H9 (cell line): ENCODE data around the gene STAP2. TPM values are rescaled to one million over a fixed set of nuclear protein-coding genes. Genes with fewer than 3 reads are reported as not detected.

Source experiments
- DNase-seq: peaks from one replicate; pipeline ENCODE4 v3.0.0-alpha.2; 2017
- H2AFZ ChIP-seq: one replicate; pipeline ENCODE4 v1.6.1; 2013; ENCODE audit warnings: mild to moderate bottlenecking, low read length, control low read depth, moderate library complexity
- H2AK5ac ChIP-seq: 2 replicates; pipeline ENCODE4 v1.6.1; 2013; ENCODE audit warnings: low read length, control low read depth, mixed read lengths; ENCODE audit not compliant: insufficient read length
- H2BK120ac ChIP-seq: one replicate; pipeline ENCODE4 v1.6.1; 2013; ENCODE audit warnings: low read depth, mild to moderate bottlenecking, low read length, control low read depth, inconsistent platforms; ENCODE audit not compliant: poor library complexity, severe bottlenecking
- H2BK12ac ChIP-seq: 2 replicates; pipeline ENCODE4 v1.6.1; 2013; ENCODE audit warnings: low read length, control low read depth, mixed read lengths, low read depth; ENCODE audit not compliant: insufficient read length
- H2BK15ac ChIP-seq: 2 replicates; pipeline ENCODE4 v1.6.1; 2013; ENCODE audit warnings: low read depth, low read length, control low read depth
- H2BK20ac ChIP-seq: one replicate; pipeline ENCODE4 v1.6.1; 2013; ENCODE audit warnings: low read depth, mild to moderate bottlenecking, low read length, control low read depth, inconsistent platforms; ENCODE audit not compliant: poor library complexity, severe bottlenecking
- H2BK5ac ChIP-seq: 2 replicates; pipeline ENCODE4 v1.6.1; 2013; ENCODE audit warnings: low read length, control low read depth, mixed read lengths; ENCODE audit not compliant: insufficient read length
- H3K14ac ChIP-seq: 2 replicates; pipeline ENCODE4 v1.6.1; 2013; ENCODE audit warnings: low read length, control low read depth; ENCODE audit not compliant: insufficient read depth
- H3K18ac ChIP-seq: 2 replicates; pipeline ENCODE4 v1.6.1; 2013; ENCODE audit warnings: low read depth, mild to moderate bottlenecking, mixed read lengths, low read length, control low read depth; ENCODE audit not compliant: insufficient read length
- H3K23ac ChIP-seq: 2 replicates; pipeline ENCODE4 v1.6.1; 2013; ENCODE audit warnings: low read length, control low read depth, mixed read lengths, low read depth; ENCODE audit not compliant: insufficient read length
- H3K23me2 ChIP-seq: 2 replicates; pipeline ENCODE4 v1.6.1; 2013; ENCODE audit warnings: low read depth, mild to moderate bottlenecking, mixed read lengths, low read length, control low read depth; ENCODE audit not compliant: insufficient read length, poor library complexity, severe bottlenecking
- H3K27ac ChIP-seq: 2 replicates; pipeline ENCODE4 v1.5.1; 2013; ENCODE audit warnings: low read length, control low read depth, mixed read lengths, low read depth; ENCODE audit not compliant: insufficient read length
- H3K27me3 ChIP-seq: 2 replicates; pipeline ENCODE4 v1.6.1; 2013; ENCODE audit warnings: low read length, control low read depth, inconsistent platforms; ENCODE audit not compliant: insufficient read depth
- H3K4ac ChIP-seq: 2 replicates; pipeline ENCODE4 v1.6.1; 2013; ENCODE audit warnings: low read depth, mild to moderate bottlenecking, control low read depth, inconsistent platforms, low read length, moderate library complexity
- H3K4me1 ChIP-seq: 2 replicates; pipeline ENCODE4 v1.6.1; 2013; ENCODE audit warnings: low read length, control low read depth, inconsistent platforms; ENCODE audit not compliant: insufficient read depth
- H3K4me2 ChIP-seq: 2 replicates; pipeline ENCODE4 v1.6.1; 2013; ENCODE audit warnings: low read length, control low read depth, mixed read lengths; ENCODE audit not compliant: insufficient read length, insufficient read depth
- H3K56ac ChIP-seq: 2 replicates; pipeline ENCODE4 v1.6.1; 2013; ENCODE audit warnings: low read depth, mild to moderate bottlenecking, mixed read lengths, low read length, control low read depth; ENCODE audit not compliant: insufficient read length
- H3K79me1 ChIP-seq: 2 replicates; pipeline ENCODE4 v1.6.1; 2013; ENCODE audit warnings: low read depth, mild to moderate bottlenecking, moderate library complexity, low read length, control low read depth, inconsistent platforms; ENCODE audit not compliant: insufficient read depth, poor library complexity, severe bottlenecking
- H3K79me2 ChIP-seq: 2 replicates; pipeline ENCODE4 v1.6.1; 2013; ENCODE audit warnings: low read length, control low read depth, inconsistent platforms; ENCODE audit not compliant: insufficient read depth
- H3K9ac ChIP-seq: 2 replicates; pipeline ENCODE4 v1.6.1; 2013; ENCODE audit warnings: low read length, control low read depth, mixed read lengths; ENCODE audit not compliant: insufficient read length; ENCODE audit errors: extremely low read depth
- H3K9me3 ChIP-seq: one replicate; pipeline ENCODE4 v1.6.1; 2013; ENCODE audit warnings: low read depth, low read length, inconsistent platforms; ENCODE audit not compliant: control insufficient read depth
- H3T11ph ChIP-seq: one replicate; pipeline ENCODE4 v1.6.1; 2013; ENCODE audit warnings: mild to moderate bottlenecking, low read length, control low read depth, inconsistent platforms
- H4K20me1 ChIP-seq: one replicate; pipeline ENCODE4 v1.6.1; 2013; ENCODE audit not compliant: control insufficient read depth, insufficient read length, insufficient read depth
- H4K5ac ChIP-seq: 2 replicates; pipeline ENCODE4 v1.6.1; 2013; ENCODE audit warnings: low read depth, mild to moderate bottlenecking, mixed read lengths, low read length, control low read depth; ENCODE audit not compliant: insufficient read length
- H4K8ac ChIP-seq: replicated peaks from 2 replicates; pipeline ENCODE4 v1.6.1; 2013; ENCODE audit warnings: low read length, control low read depth, mixed read lengths, low read depth; ENCODE audit not compliant: insufficient read length
- H4K91ac ChIP-seq: 2 replicates; pipeline ENCODE4 v1.6.1; 2013; ENCODE audit warnings: low read depth, mild to moderate bottlenecking, moderate library complexity, mixed read lengths, low read length, control low read depth; ENCODE audit not compliant: insufficient read length
- H3K27ac Mint-ChIP-seq, 3 experiments: 2 replicates in 2 of 3; 3 replicates in 1 of 3; pipeline ENCODE4 v1.8.0; 2020 to 2021; ENCODE audit warnings: mixed read lengths in 3 of 3, mild to moderate bottlenecking in 1 of 3, moderate library complexity in 1 of 3
- H3K27me3 Mint-ChIP-seq: 2 replicates; pipeline ENCODE4 v1.8.0; 2021; ENCODE audit warnings: low read depth, mild to moderate bottlenecking, moderate library complexity, mixed read lengths
- H3K36me3 Mint-ChIP-seq, 3 experiments: 2 replicates in 2 of 3; 3 replicates in 1 of 3; pipeline ENCODE4 v1.8.0; 2020 to 2021; ENCODE audit warnings: low read depth in 3 of 3, mixed read lengths in 3 of 3; ENCODE audit not compliant: insufficient read depth in 1 of 3
- H3K4me1 Mint-ChIP-seq, 2 experiments: 2 replicates each; pipeline ENCODE4 v1.8.0; 2020; ENCODE audit warnings: mixed read lengths in 2 of 2
- H3K4me3 Mint-ChIP-seq, 2 experiments: 2 replicates in 1 of 2; 3 replicates in 1 of 2; pipeline ENCODE4 v1.8.0; 2020 to 2021; ENCODE audit warnings: mild to moderate bottlenecking in 2 of 2, mixed read lengths in 2 of 2, moderate library complexity in 1 of 2
- H3K9me3 Mint-ChIP-seq, 2 experiments: 2 replicates in 1 of 2; 3 replicates in 1 of 2; pipeline ENCODE4 v1.8.0; 2020; ENCODE audit warnings: mild to moderate bottlenecking in 2 of 2, mixed read lengths in 2 of 2, moderate library complexity in 1 of 2
- CTCF ChIP-seq: fragments of 200-600 bp; sonication (generic); conservative IDR thresholded peaks from 3 replicates; pipeline ENCODE4 v1.8.0; 2021; ENCODE audit warnings: antibody characterized with exemption, mild to moderate bottlenecking
- WGBS: extraction: QIAGEN DNeasy Blood & Tissue Kit; methylation state at CpG from one replicate; pipeline ENCODE4 v1.1.7; 2013; ENCODE audit warnings: missing lambda C conversion rate, low lambda C conversion rate, mixed read lengths; ENCODE audit not compliant: insufficient read length; ENCODE audit errors: extremely low coverage; 5-methylcytosine and 5-hydroxymethylcytosine counted together
- total RNA-seq: library from RNA; stranded (reverse); gene quantifications from 2 replicates; pipeline ENCODE4 v1.2.1, GENCODE V29; 2021

Gene STAP2
- total RNA-seq, 1 experiment from 2014 or later, result 20.2 TPM

GRCh38 chr19:4292515-4292914 is 46.1 kb downstream of the STAP2 start:
- no peak overlapping the region for H2BK5ac ChIP-seq
- H4K8ac ChIP-seq, result no peak overlapping the region
- H2AK5ac ChIP-seq, result no peak overlapping the region
- H3K27me3 Mint-ChIP-seq, result peaks cover 15% of the 10 kb centered on the region
- H3K27ac Mint-ChIP-seq, result no peak overlapping the region
- H3K27ac ChIP-seq, result no peak overlapping the region
- H2BK20ac ChIP-seq, result no peak overlapping the region
- no peaks in the 10 kb centered on the region for H3K9me3 ChIP-seq
- no peaks in the 10 kb centered on the region; a peak in 1 of 5 replicates for H3K9me3 Mint-ChIP-seq
- H3K14ac ChIP-seq, result no peak overlapping the region
- no peaks in the 10 kb centered on the region for H3K79me1 ChIP-seq
- H3K18ac ChIP-seq, result no peak overlapping the region
- no peak overlapping the region for H2BK120ac ChIP-seq
- H2BK15ac ChIP-seq, result no peak overlapping the region
- H3K4me2 ChIP-seq, result no peak overlapping the region
- no peak overlapping the region for H3K23ac ChIP-seq
- H3K27me3 ChIP-seq, result no peaks in the 10 kb centered on the region
- no peak overlapping the region for H3T11ph ChIP-seq
- H3K56ac ChIP-seq, result no peak overlapping the region
- no peak overlapping the region for H3K4me3 Mint-ChIP-seq
- H3K9ac ChIP-seq, result no peak overlapping the region
- no peak for TF ChIP-seq CTCF
- no peaks in the 10 kb centered on the region for H3K79me2 ChIP-seq
- H3K4me1 Mint-ChIP-seq, result peaks cover 5 to 17% of the 10 kb centered on the region in 2 experiments
- H3K36me3 Mint-ChIP-seq, result no peaks in the 10 kb centered on the region
- no peaks in the 10 kb centered on the region for H3K23me2 ChIP-seq
- no peak overlapping the region for H4K91ac ChIP-seq
- H4K5ac ChIP-seq, result no peak overlapping the region
- no peaks in the 10 kb centered on the region for H3K4me1 ChIP-seq
- no CpG with 5 or more reads among the region's 15 CpGs for WGBS
- no peak overlapping the region for H2AFZ ChIP-seq
- H2BK12ac ChIP-seq, result no peak overlapping the region
- no peak for DNase-seq
- no peaks in the 10 kb centered on the region for H4K20me1 ChIP-seq
- H3K4ac ChIP-seq, result no peak overlapping the region
